K562 (cell line): ENCODE data around the gene VPREB3.

Source experiments
- CEBPZ ChIP-seq: fragments of 150-350 bp; IDR thresholded peaks from 2 replicates; pipeline ENCODE4 v1.6.1; 2014; ENCODE audit warnings: low read depth, mild to moderate bottlenecking, low read length, borderline replicate concordance
- CTCF ChIP-seq, 3 experiments: IDR thresholded peaks in 2 of 3; conservative IDR thresholded peaks in 1 of 3; 2 replicates each; pipeline ENCODE4 v1.5.1; 2011 to 2012; ENCODE audit warnings: low read length in 3 of 3, mild to moderate bottlenecking in 3 of 3, control low read depth in 2 of 3, improper control_type of control experiment in 1 of 3, inconsistent platforms in 1 of 3, low read depth in 1 of 3, mixed read lengths in 1 of 3, moderate library complexity in 1 of 3; ENCODE audit not compliant: insufficient read depth in 2 of 3
- HNRNPUL1 ChIP-seq: fragments of 200-400 bp; formaldehyde crosslinking; IDR thresholded peaks from 2 replicates; pipeline ENCODE4 v1.6.1; 2017; ENCODE audit warnings: low read length
- POLR2A ChIP-seq: fragments of 450-650 bp; conservative IDR thresholded peaks from 2 replicates; pipeline ENCODE4 v1.6.1; 2016
- REST ChIP-seq, 2 experiments: fragments of 450-650 bp; formaldehyde crosslinking in 1 of 2; IDR thresholded peaks; 2 replicates each; pipeline versions ENCODE4 v1.4.0 to v1.6.1; 2014 to 2020; ENCODE audit warnings: mild to moderate bottlenecking in 2 of 2, borderline replicate concordance in 1 of 2, low read depth in 1 of 2
- SIN3A ChIP-seq, 2 experiments: fragments of 150-350 bp in 1 of 2; IDR thresholded peaks; 2 replicates each; pipeline ENCODE4 v1.6.1; 2011 to 2016; ENCODE audit warnings: borderline replicate concordance in 2 of 2, low read depth in 2 of 2, low read length in 2 of 2, mild to moderate bottlenecking in 2 of 2, moderate library complexity in 2 of 2; ENCODE audit not compliant: control insufficient read depth in 1 of 2
- SMC3 ChIP-seq: conservative IDR thresholded peaks from 2 replicates; pipeline ENCODE4 v1.6.1; 2011; ENCODE audit warnings: low read depth, low read length, improper control_type of control experiment; ENCODE audit not compliant: insufficient read depth
- ZNF133 ChIP-seq: fragments of 250-450 bp; sonication (Bioruptor Pico); IDR thresholded peaks from 2 replicates; pipeline ENCODE4 v1.4.0; 2020; ENCODE audit warnings: mild to moderate bottlenecking

GRCh38 chr22:23782252-23782651 lies 28.0 kb upstream of the VPREB3 start:
- TF ChIP-seq CTCF (IDR thresholded peaks at IDR 0.05 in 2 of 3, conservative IDR thresholded peaks at IDR 0.05 in 1 of 3; ENCODE audit: insufficient read depth in 2 of 3, low read depth in 1 of 3, low read length in 3 of 3) (no peak), CEBPZ (no peak), REST (IDR thresholded peaks at IDR 0.05; ENCODE audit: borderline replicate concordance) (no peak), REST (CRISPR knock-in tag; IDR thresholded peaks at IDR 0.05; ENCODE audit: low read depth) (no peak), HNRNPUL1 (no peak), POLR2A (no peak), SIN3A (IDR thresholded peaks at IDR 0.05; ENCODE audit: borderline replicate concordance in 2 of 2, control insufficient read depth in 1 of 2, low read depth in 2 of 2, low read length in 2 of 2) (no peak), SMC3 (no peak), ZNF133 (CRISPR knock-in tag) (no peak)
